Vagina (tissue), 2 donors: ENCODE measurements around the gene SMDT1.

Source experiments
- CTCF ChIP-seq, 3 experiments: fragments of 450-650 bp in 2 of 3; fragments of 200-600 bp in 1 of 3; sonication (generic) in 1 of 3; IDR thresholded peaks; one replicate each; pipeline ENCODE4 v1.5.1; 2017 to 2019; ENCODE audit warnings: antibody characterized with exemption in 3 of 3, mild to moderate bottlenecking in 2 of 3, moderate library complexity in 2 of 3
- POLR2A ChIP-seq, 2 donors: fragments of 450-650 bp; IDR thresholded peaks; one replicate each; pipeline ENCODE4 v1.6.1; 2017; ENCODE audit warnings: antibody characterized with exemption in 2 of 2, mild to moderate bottlenecking in 2 of 2, moderate library complexity in 2 of 2
- POLR2AphosphoS5 ChIP-seq, 2 donors: sonication (generic); formaldehyde crosslinking; IDR thresholded peaks; one replicate each; pipeline ENCODE4 v1.9.0; 2017; ENCODE audit warnings: antibody characterized with exemption in 2 of 2, mild to moderate bottlenecking in 2 of 2, low read depth in 1 of 2; ENCODE audit not compliant: insufficient read depth in 1 of 2

DNA sequence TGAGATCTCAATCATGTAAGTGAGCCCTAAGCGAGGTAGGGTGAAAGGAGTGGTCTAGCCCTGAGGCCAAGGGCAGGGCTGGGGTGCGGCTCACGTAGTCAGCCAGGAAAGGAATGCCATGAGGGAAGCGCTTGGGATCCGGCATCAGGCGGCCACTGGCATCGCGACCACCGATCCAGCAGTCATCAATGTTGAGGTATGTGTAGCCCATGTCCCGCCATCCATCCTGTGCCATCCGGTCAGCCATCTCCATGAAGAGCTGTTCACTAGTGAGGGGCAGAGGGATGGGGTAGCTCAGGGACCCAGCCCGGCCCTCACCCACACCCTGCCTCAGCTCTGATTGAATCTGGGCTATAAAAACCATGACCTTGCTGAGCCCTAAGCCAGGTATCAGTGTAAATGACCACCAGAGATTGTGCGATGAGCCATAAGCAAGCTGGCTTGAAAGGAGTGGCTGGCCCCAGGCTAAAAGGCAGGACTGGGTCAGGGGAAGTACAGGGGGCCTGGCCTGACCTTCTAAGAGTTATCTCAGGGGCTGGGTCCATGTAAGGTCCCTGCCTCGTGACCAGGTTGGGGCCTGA is 11.7 kb upstream of the SMDT1 start:
- TF ChIP-seq POLR2A (IDR thresholded peaks at IDR 0.05): no peak
- TF ChIP-seq CTCF (IDR thresholded peaks at IDR 0.05): no peak
- TF ChIP-seq POLR2AphosphoS5 (IDR thresholded peaks at IDR 0.05; ENCODE audit: insufficient read depth in 1 of 2, low read depth in 1 of 2): no peak
